ENCODE results near the gene ZNF282. TPM values are rescaled to one million over a fixed set of nuclear protein-coding genes. Genes with fewer than 3 reads are reported as not detected.
"Not testable (repeated sequence)": the region's sequence is repeated elsewhere in the genome, so short reads cannot be mapped to it uniquely, and the experiment has no call there.

ZNF282 gene
- total RNA-seq, 2 experiments from 2014 or later: 28.2 to 29.4 TPM

DNA sequence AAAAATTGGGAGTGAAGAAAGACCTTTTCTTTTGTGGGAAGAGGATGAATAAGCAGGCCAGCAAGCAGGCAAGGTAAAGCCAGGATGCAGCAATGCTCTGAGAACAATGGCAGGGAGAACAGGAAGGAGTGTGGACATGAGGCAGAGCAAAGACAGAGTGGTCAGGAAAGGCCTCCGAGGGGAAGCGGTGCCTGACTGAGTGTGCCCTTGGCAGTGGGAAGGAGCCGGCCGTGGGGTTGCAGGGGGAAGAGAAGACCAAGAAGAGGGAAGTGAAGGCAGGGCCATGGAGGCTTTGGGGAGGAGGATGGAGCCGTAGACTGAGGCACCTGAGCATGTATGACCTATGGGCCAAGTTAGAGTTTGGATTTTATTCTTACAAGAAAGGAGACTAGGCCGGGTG, 22.2 kb downstream of the ZNF282 start:
- H3K9me3 Mint-ChIP-seq: no peaks in the 10 kb centered on the region
- H3K27me3 Mint-ChIP-seq: no peaks in the 10 kb centered on the region
- POLR2A ChIA-PET: no interaction called here
- H3K4me1 Mint-ChIP-seq: no peaks in the 10 kb centered on the region
- no peak overlapping the region for H3K27ac Mint-ChIP-seq
- no peak for DNase-seq
- H3K4me3 Mint-ChIP-seq: no peak overlapping the region
- H3K36me3 Mint-ChIP-seq (ENCODE audit: low read depth): peaks cover 56% of the 10 kb centered on the region
- CTCF ChIA-PET: interaction anchor here (1.4 kb wide), 2 partner anchors 11 to 22 kb away, joined by 3 to 4 read pairs; partner anchors contain the start of gene ZNF282

GRCh38 chr7:149218469-149219420, 23.4 kb downstream of the ZNF282 start:
- ChIA-PET POLR2A (no interaction called here), CTCF (interaction anchor here (0.6 kb wide), 1 partner anchor 23 kb away, joined by 3 read pairs; no protein-coding TSS in a partner anchor)
- DNase-seq: no peak
- Mint-ChIP-seq H3K27me3 (no peaks in the 10 kb centered on the region), H3K27ac (no peak overlapping the region), H3K4me1 (no peaks in the 10 kb centered on the region), H3K36me3 (ENCODE audit: low read depth) (peaks cover 53% of the 10 kb centered on the region), H3K9me3 (no peaks in the 10 kb centered on the region), H3K4me3 (no peak overlapping the region)

DNA sequence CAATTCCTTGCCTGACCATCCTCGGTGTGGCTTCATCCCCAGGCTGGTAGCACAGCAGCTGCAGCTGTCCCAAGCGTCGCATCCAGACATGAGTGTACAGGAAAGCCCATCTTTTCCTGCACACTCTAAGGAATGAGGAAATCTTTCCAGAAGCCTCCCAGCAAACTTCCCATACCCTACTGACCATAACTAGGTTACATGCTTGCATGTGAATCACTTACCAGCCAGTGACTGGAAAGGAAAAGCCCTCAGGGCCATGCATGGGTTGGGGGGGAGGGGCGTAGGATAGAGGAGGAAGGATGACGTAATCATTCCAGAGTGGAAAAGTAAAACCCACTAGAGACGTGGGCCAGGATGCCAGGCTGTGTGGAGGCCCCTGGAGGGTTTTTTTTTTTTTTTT, 25.2 kb downstream of the ZNF282 start:
- H3K36me3 Mint-ChIP-seq (ENCODE audit: low read depth): peaks cover 52% of the 10 kb centered on the region
- no peaks in the 10 kb centered on the region for H3K27me3 Mint-ChIP-seq
- no peak overlapping the region for H3K27ac Mint-ChIP-seq
- no peak for DNase-seq
- H3K9me3 Mint-ChIP-seq: no peaks in the 10 kb centered on the region
- H3K4me1 Mint-ChIP-seq: no peaks in the 10 kb centered on the region
- CTCF ChIA-PET: no interaction called here
- no peak overlapping the region for H3K4me3 Mint-ChIP-seq
- POLR2A ChIA-PET: no interaction called here

DNA sequence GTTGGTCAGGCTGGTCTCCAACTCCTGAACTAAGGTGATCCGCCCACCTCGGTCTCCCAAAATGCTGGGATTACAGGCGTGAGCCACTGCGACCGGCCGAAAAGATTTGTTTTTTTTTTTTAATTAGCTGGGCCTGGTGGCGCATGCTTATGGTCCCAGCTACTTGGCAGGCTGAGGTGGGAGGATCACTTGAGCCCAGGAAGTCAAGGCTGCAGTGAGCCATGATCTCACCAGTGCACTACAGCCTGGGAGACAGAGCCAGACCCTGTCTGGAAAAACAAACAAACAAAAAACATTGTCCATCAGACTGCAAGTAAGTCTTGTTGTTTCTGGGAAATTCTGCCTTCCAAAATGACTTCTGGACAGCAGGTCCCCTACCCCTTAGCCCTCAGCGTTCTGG, 27.8 kb downstream of the ZNF282 start:
- no peak for DNase-seq
- Mint-ChIP-seq H3K4me3 (no peak overlapping the region), H3K9me3 (no peaks in the 10 kb centered on the region), H3K36me3 (ENCODE audit: low read depth) (peaks cover 39% of the 10 kb centered on the region), H3K27ac (no peak overlapping the region), H3K4me1 (no peaks in the 10 kb centered on the region), H3K27me3 (no peaks in the 10 kb centered on the region)
- ChIA-PET POLR2A (no interaction called here), CTCF (interaction anchor here (0.6 kb wide), 1 partner anchor 49 kb away, joined by 3 read pairs; no protein-coding TSS in a partner anchor)

DNA sequence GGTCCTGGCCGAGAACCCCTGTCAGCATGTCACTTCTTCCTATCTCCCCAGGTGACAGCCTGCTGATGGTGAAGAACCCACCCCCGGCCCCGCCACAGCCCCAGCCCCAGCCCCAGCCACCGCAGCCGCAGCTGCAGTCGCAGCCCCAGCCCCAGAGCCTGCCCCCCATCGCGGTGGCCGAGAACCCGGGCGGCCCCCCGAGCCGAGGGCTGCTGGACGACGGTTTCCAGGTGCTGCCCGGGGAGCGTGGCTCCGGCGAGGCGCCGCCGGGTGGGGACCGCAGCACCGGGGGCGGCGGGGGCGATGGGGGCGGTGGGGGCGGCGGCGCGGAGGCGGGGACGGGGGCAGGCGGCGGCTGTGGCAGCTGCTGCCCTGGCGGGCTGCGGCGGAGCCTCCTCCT, 28.4 kb downstream of the ZNF282 start:
- Mint-ChIP-seq H3K36me3 (ENCODE audit: low read depth) (peaks cover 34% of the 10 kb centered on the region), H3K4me1 (no peaks in the 10 kb centered on the region), H3K9me3 (no peaks in the 10 kb centered on the region), H3K4me3 (no peak overlapping the region), H3K27ac (no peak overlapping the region), H3K27me3 (no peaks in the 10 kb centered on the region)
- ChIA-PET POLR2A (no interaction called here), CTCF (no interaction called here)
- no peak for DNase-seq

DNA sequence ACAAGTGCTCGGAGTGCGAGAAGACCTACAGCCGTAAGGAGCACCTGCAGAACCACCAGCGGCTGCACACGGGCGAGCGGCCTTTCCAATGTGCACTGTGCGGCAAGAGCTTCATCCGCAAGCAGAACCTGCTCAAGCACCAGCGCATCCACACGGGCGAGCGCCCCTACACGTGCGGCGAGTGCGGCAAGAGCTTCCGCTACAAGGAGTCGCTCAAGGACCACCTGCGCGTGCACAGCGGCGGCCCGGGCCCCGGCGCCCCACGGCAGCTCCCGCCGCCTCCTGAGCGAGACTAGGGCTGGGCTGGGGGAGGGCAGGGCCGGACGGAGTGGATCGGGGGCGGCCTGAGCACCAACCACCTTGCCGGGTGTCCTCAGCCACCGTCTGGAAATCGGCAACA, 29.0 kb downstream of the ZNF282 start:
- no peaks in the 10 kb centered on the region for H3K27me3 Mint-ChIP-seq
- no peak overlapping the region for H3K27ac Mint-ChIP-seq
- H3K36me3 Mint-ChIP-seq (ENCODE audit: low read depth): peaks cover 31% of the 10 kb centered on the region
- POLR2A ChIA-PET: no interaction called here
- H3K9me3 Mint-ChIP-seq: no peaks in the 10 kb centered on the region
- CTCF ChIA-PET: no interaction called here
- no peak for DNase-seq
- H3K4me1 Mint-ChIP-seq: no peaks in the 10 kb centered on the region
- no peak overlapping the region for H3K4me3 Mint-ChIP-seq

GRCh38 chr7:149225106-149225505, 29.8 kb downstream of the ZNF282 start:
- ChIA-PET POLR2A (no interaction called here), CTCF (no interaction called here)
- no peak overlapping the region for H3K27ac Mint-ChIP-seq

GRCh38 chr7:149225656-149226055, 30.3 kb downstream of the ZNF282 start:
- CTCF ChIA-PET: no interaction called here

More at GRCh38 chr7:149225106-149225505, 29.8 kb downstream of the ZNF282 start:
- DNase-seq: no peak
- H3K36me3 Mint-ChIP-seq (ENCODE audit: low read depth): peaks cover 25% of the 10 kb centered on the region
- no peak overlapping the region for H3K4me3 Mint-ChIP-seq
- H3K27me3 Mint-ChIP-seq: no peaks in the 10 kb centered on the region
- H3K4me1 Mint-ChIP-seq: no peaks in the 10 kb centered on the region
- no peaks in the 10 kb centered on the region for H3K9me3 Mint-ChIP-seq

GRCh38 chr7:149226366-149226765, 31.0 kb downstream of the ZNF282 start:
- CTCF ChIA-PET: interaction anchor here (1.2 kb wide), 1 partner anchor 13 kb away, joined by 3 read pairs; no protein-coding TSS in a partner anchor
- POLR2A ChIA-PET, H3K4me3 Mint-ChIP-seq, H3K27ac Mint-ChIP-seq, DNase-seq, H3K9me3 Mint-ChIP-seq, H3K27me3 Mint-ChIP-seq, H3K4me1 Mint-ChIP-seq: not testable (repeated sequence)
- peaks cover 20% of the 10 kb centered on the region for H3K36me3 Mint-ChIP-seq (ENCODE audit: low read depth)

More at GRCh38 chr7:149225656-149226055, 30.3 kb downstream of the ZNF282 start:
- H3K4me1 Mint-ChIP-seq: no peaks in the 10 kb centered on the region
- H3K27me3 Mint-ChIP-seq: no peaks in the 10 kb centered on the region
- H3K27ac Mint-ChIP-seq: no peak overlapping the region
- H3K4me3 Mint-ChIP-seq: no peak overlapping the region
- no peaks in the 10 kb centered on the region for H3K9me3 Mint-ChIP-seq
- H3K36me3 Mint-ChIP-seq (ENCODE audit: low read depth): peaks cover 25% of the 10 kb centered on the region
- DNase-seq: no peak
- POLR2A ChIA-PET: no interaction called here

- Mint-ChIP-seq H3K9me3 (no peaks in the 10 kb centered on the region), H3K27me3 (no peaks in the 10 kb centered on the region), H3K36me3 (ENCODE audit: low read depth) (peaks cover 15% of the 10 kb centered on the region), H3K4me3 (no peak overlapping the region), H3K27ac (no peak overlapping the region), H3K4me1 (no peaks in the 10 kb centered on the region)
- DNase-seq: no peak
- CTCF ChIA-PET: interaction anchor here (1.2 kb wide), 1 partner anchor 14 kb away, joined by 3 read pairs; no protein-coding TSS in a partner anchor
- POLR2A ChIA-PET: no interaction called here
Observed at GRCh38 chr7:149226840-149227494, 31.6 kb downstream of the ZNF282 start.

DNA sequence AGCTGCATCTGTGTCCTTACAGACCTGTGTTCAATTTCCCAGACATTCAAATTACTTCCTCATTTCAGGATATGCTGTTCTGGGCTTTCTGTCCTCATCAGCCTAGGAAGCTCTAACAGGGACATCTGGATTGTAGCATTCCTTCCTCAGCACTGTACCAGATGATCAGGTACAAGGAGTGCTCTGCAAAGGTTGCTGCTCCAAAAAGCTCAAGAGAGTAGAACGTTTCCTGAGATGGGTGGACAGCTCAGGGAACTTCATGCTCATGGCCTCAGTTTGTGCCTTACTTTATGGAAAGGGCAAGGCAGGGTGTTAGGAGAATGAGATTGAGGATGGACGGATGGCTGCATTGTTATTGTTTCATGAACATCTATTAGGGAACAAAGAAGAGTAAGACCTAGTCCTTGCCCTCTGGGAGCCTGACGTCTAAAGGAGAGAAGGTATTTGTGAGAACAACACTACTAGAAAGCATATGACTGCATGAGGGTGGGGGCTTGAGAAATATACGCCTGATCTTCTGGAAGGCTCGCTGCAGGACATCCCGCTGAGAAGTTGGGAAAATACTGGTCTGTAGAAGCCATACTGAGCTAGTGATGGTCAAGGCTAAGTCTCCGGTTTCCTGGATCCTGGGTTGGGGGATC, 33.6 kb downstream of the ZNF282 start:
- Mint-ChIP-seq H3K27me3 (no peaks in the 10 kb centered on the region), H3K27ac (no peak overlapping the region), H3K4me3 (no peak overlapping the region), H3K4me1 (no peaks in the 10 kb centered on the region), H3K36me3 (ENCODE audit: low read depth) (peaks cover 13% of the 10 kb centered on the region), H3K9me3 (no peaks in the 10 kb centered on the region)
- ChIA-PET CTCF (interaction anchor here (0.5 to 1.3 kb wide), 3 partner anchors 12 to 31 kb away, joined by 3 to 4 read pairs (median 4); no protein-coding TSS in a partner anchor), POLR2A (no interaction called here)
- no peak for DNase-seq

- CTCF ChIA-PET: interaction anchor here (0.9 to 1.5 kb wide), 3 partner anchors 9 to 20 kb away, joined by 3 to 4 read pairs (median 4); no protein-coding TSS in a partner anchor
- no peak overlapping the region for H3K27ac Mint-ChIP-seq
Observed at GRCh38 chr7:149229526-149229925, 34.2 kb downstream of the ZNF282 start.

GRCh38 chr7:149232362-149232761, 37.0 kb downstream of the ZNF282 start:
- no peaks in the 10 kb centered on the region for H3K9me3 Mint-ChIP-seq
- ChIA-PET POLR2A (no interaction called here), CTCF (interaction anchor here (1.3 to 1.9 kb wide), 3 partner anchors 29 to 86 kb away, joined by 4 to 7 read pairs (median 4); partner anchors contain the start of gene ZNF282)
- H3K4me3 Mint-ChIP-seq: no peak overlapping the region
- H3K27ac Mint-ChIP-seq: no peak overlapping the region
- H3K4me1 Mint-ChIP-seq: no peaks in the 10 kb centered on the region
- no peaks in the 10 kb centered on the region for H3K27me3 Mint-ChIP-seq
- no peaks in the 10 kb centered on the region for H3K36me3 Mint-ChIP-seq (ENCODE audit: low read depth)
- DNase-seq: no peak

More at GRCh38 chr7:149229526-149229925, 34.2 kb downstream of the ZNF282 start:
- Mint-ChIP-seq H3K9me3 (no peaks in the 10 kb centered on the region), H3K4me3 (no peak overlapping the region), H3K27me3 (no peaks in the 10 kb centered on the region), H3K4me1 (no peaks in the 10 kb centered on the region), H3K36me3 (ENCODE audit: low read depth) (peaks cover 12% of the 10 kb centered on the region)
- POLR2A ChIA-PET: no interaction called here
- no peak for DNase-seq

Data from activated CD4-positive, alpha-beta T cell treated with anti-CD3 and anti-CD28 coated beads, Interleukin-2, amount 10 ng/mL, durations not matched to agents 7 days and 5 days (primary cell).